ENCODE results near the gene RAE1.

- peak; percentile 40 to 64 for TF ChIP-seq POLR2A (IDR thresholded peaks at IDR 0.05)
- TF ChIP-seq, protein P1, sequence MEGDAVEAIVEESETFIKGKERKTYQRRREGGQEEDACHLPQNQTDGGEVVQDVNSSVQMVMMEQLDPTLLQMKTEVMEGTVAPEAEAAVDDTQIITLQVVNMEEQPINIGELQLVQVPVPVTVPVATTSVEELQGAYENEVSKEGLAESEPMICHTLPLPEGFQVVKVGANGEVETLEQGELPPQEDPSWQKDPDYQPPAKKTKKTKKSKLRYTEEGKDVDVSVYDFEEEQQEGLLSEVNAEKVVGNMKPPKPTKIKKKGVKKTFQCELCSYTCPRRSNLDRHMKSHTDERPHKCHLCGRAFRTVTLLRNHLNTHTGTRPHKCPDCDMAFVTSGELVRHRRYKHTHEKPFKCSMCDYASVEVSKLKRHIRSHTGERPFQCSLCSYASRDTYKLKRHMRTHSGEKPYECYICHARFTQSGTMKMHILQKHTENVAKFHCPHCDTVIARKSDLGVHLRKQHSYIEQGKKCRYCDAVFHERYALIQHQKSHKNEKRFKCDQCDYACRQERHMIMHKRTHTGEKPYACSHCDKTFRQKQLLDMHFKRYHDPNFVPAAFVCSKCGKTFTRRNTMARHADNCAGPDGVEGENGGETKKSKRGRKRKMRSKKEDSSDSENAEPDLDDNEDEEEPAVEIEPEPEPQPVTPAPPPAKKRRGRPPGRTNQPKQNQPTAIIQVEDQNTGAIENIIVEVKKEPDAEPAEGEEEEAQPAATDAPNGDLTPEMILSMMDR (IDR thresholded peaks at IDR 0.05 in 4 of 5, conservative IDR thresholded peaks at IDR 0.05 in 1 of 5), result no peak
These were observed at the start of gene RAE1 for GRCh38 chr20:57351042-57351783.
